Measurements from ENCODE around the gene ARHGAP30.
"Not testable (repeated sequence)": the region's sequence is repeated elsewhere in the genome, so short reads cannot be mapped to it uniquely, and the experiment has no call there.

The ARHGAP30 gene

GRCh38 chr1:161039546-161039945 lies 30.1 kb downstream of the ARHGAP30 start:
- DNase-seq (ENCODE audit: low read depth in 2 of 3, low spot score in 1 of 3): no peak

- no peak for DNase-seq (ENCODE audit: low read depth in 2 of 3, low spot score in 1 of 3)
Observed at GRCh38 chr1:161039154-161039545, 30.5 kb downstream of the ARHGAP30 start.

- DNase-seq (ENCODE audit: low read depth in 2 of 3, low spot score in 1 of 3): peak; percentile 71 to 83 (median 76)
Observed at GRCh38 chr1:161038523-161039153, 31.1 kb downstream of the ARHGAP30 start, which contains the start of gene TSTD1. Gene TSTD1, minus strand, starts transcription at chr1:161038964. Its CDS starts 75 bp downstream, at chr1:161038889.

GRCh38 chr1:161037661-161038522 lies 31.8 kb downstream of the ARHGAP30 start:
- DNase-seq (ENCODE audit: low read depth in 2 of 3, low spot score in 1 of 3): no peak

GRCh38 chr1:161033751-161034150 lies 35.9 kb downstream of the ARHGAP30 start:
- no peak for DNase-seq (ENCODE audit: low read depth in 2 of 3, low spot score in 1 of 3)

GRCh38 chr1:161032409-161032808 lies 37.3 kb downstream of the ARHGAP30 start:
- no peak for DNase-seq (ENCODE audit: low read depth in 2 of 3, low spot score in 1 of 3)

- DNase-seq (ENCODE audit: low read depth in 2 of 3, low spot score in 1 of 3): no peak
Observed at GRCh38 chr1:161031874-161032273, 37.8 kb downstream of the ARHGAP30 start.

- DNase-seq (ENCODE audit: low read depth in 2 of 3, low spot score in 1 of 3): not testable (repeated sequence)
Observed at GRCh38 chr1:161029466-161029865, 40.2 kb downstream of the ARHGAP30 start.

- not testable (repeated sequence) for DNase-seq (ENCODE audit: low read depth in 2 of 3, low spot score in 1 of 3)
Observed at GRCh38 chr1:161026954-161027353, 42.7 kb downstream of the ARHGAP30 start.

- not testable (repeated sequence) for DNase-seq (ENCODE audit: low read depth in 2 of 3, low spot score in 1 of 3)
Observed at GRCh38 chr1:161022432-161022831, 47.3 kb downstream of the ARHGAP30 start.

- no peak for DNase-seq (ENCODE audit: low read depth in 2 of 3, low spot score in 1 of 3)
Observed at GRCh38 chr1:161021970-161022353, 47.7 kb downstream of the ARHGAP30 start.

GRCh38 chr1:161021165-161021969 lies 48.3 kb downstream of the ARHGAP30 start:
- peak; percentile 71 to 75 (median 71) for DNase-seq (ENCODE audit: low read depth in 2 of 3, low spot score in 1 of 3)

- DNase-seq (ENCODE audit: low read depth in 2 of 3, low spot score in 1 of 3): no peak
Observed at GRCh38 chr1:161020509-161021164, 49.1 kb downstream of the ARHGAP30 start, which contains the start of gene F11R. Gene F11R, minus strand, starts transcription at chr1:161021152. Its CDS starts 79 bp downstream, at chr1:161021073.

- no peak for DNase-seq (ENCODE audit: low read depth in 2 of 3, low spot score in 1 of 3)
Observed at GRCh38 chr1:161019751-161020495, 49.8 kb downstream of the ARHGAP30 start.

GRCh38 chr1:161019111-161019660 lies 50.5 kb downstream of the ARHGAP30 start:
- not testable (repeated sequence) for DNase-seq (ENCODE audit: low read depth in 2 of 3, low spot score in 1 of 3)

GRCh38 chr1:161018631-161018930 lies 51.1 kb downstream of the ARHGAP30 start:
- DNase-seq (ENCODE audit: low read depth in 2 of 3, low spot score in 1 of 3): no peak

- no peak for DNase-seq (ENCODE audit: low read depth in 2 of 3, low spot score in 1 of 3)
Observed at GRCh38 chr1:161017756-161018630, 51.7 kb downstream of the ARHGAP30 start.

- not testable (repeated sequence) for DNase-seq (ENCODE audit: low read depth in 2 of 3, low spot score in 1 of 3)
Observed at GRCh38 chr1:161017181-161017580, 52.5 kb downstream of the ARHGAP30 start.

GRCh38 chr1:161016683-161017082 lies 53.0 kb downstream of the ARHGAP30 start:
- not testable (repeated sequence) for DNase-seq (ENCODE audit: low read depth in 2 of 3, low spot score in 1 of 3)
